CD4-positive, alpha-beta T cell treated with Interleukin-15 for 4 hours (primary cell): Measurements from ENCODE around the gene PTPRN2.
"Not testable (repeated sequence)": the region's sequence is repeated elsewhere in the genome, so short reads cannot be mapped to it uniquely, and the experiment has no call there.

Experiments
- DNase-seq: peaks from one replicate; pipeline ENCODE4 v3.0.0-alpha.2; 2020; ENCODE audit warnings: low spot score

PTPRN2 gene

DNA sequence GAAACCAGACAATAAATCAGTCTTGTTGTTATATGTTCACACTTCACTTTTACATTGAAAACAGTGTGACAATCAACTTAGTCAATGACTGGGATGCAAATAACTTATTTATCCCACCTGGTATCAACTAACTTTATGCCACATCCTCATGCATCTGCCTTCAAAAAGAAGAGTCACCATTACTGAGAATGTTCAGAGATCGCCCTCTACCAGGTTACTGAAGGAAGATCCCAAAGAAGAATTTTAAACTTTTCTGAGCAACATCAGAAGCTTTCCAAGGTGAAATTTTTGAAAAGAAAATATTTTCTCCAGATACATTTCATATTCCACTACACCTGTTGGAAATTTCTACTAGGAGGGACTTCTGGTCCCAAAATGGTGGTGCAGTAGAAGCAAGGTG, 359.5 kb downstream of the PTPRN2 start:
- no peak for DNase-seq

DNA sequence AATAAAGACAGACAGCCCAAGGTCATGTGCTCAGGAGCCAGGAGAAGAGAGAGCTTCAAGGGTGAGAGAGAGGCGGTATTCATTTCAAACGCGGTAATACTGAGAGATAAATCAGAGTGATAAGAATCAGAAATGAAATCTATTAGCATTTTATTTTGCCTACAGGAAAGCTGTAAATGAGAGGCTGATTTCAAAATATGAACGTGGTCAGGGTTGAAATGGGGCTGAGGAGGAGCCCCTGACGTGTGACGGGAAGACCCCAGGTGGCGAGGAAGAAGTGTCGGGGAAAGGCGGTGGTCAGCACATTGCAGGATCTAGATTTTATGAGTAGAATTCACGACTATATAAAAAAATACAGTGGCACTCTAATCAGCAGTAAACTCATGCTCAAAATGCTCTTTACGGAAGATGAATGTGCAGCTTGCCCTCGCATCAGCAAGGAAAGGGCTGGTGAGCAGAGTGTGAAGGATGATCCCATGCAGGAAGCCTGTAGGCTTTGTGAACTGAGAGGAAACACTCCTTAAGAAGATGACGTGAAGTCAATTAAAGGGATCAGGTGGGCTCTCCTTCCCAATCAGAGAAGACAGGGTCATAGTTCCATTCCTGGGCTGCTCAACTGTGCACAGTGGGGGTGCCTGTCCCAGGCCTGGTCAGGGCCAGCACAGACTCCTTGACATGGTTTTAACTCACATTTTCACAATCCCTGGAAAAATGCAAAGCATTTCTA, 360.2 kb downstream of the PTPRN2 start:
- DNase-seq: no peak

DNA sequence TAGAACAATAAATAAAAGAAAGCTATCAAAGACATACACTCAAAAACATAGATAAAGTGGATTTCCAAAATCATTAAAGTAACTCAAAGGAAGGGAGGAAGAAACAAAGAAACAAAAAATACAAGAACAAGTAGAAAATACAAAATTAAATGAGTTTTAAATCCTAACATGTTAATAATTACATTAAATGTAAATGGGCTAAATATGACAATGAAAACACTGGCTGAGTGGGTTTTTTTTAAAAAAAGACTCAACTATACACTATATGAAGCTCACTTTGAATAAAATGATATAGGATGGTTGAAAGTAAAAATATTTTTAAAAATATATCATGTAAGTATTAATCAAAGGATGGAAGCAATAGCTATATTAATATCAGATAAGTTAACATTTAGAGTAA, 371.4 kb downstream of the PTPRN2 start:
- DNase-seq: no peak

DNA sequence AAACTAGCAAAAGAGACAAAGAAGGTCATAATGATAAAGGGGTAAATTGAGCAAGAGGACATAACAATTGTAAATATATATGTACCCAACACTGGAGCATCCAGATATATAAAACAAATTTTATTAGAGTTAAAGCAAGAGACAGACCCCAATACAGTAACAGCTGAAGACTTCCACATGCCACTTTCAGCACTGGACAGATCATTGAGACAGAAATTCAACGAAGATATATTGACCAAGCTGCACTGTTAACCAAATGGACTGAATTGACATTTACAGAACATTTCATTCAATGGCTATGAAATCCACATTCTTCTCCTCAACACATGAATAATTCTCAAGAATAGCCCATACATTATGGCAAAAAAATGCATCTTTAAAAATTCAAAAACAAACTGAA, 378.2 kb downstream of the PTPRN2 start:
- no peak for DNase-seq

DNA sequence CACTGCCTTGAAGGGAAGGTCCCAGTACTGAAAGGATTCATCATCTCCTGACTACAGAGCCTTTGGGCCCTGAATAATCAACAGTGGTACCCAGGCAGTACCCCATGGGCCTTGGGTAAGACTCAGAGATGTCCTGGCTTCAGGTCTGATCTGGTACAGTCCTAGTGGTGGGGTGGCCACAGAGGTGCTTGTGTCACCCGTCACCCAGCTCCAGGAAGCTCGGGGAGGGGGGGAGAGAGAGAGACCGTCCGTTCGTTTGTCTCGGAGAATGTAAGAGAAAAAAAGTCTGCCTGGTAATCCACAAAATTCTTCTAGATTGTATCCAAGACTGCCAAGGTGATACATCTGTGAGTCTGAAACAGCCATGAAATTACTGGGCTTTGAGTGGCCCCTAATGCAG, 381.3 kb downstream of the PTPRN2 start:
- DNase-seq: no peak

DNA sequence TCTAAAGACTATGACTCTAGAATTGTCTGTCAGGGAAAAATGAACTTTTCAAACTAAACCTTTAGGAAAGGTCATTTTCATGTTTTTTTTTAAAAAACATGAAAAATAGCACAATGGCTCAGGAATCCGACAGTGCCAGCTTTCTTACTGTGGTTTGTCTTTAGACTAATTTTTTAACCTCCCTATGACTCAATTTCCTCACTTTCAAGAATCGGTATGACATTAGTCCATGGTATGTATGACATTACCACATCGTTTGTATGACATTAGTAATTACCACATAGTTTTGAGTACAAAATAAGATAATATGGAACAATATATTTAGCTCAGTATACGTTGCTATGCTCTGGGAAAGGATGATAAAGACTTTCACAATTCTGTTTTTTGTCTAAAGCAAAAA, 383.2 kb downstream of the PTPRN2 start:
- no peak for DNase-seq

DNA sequence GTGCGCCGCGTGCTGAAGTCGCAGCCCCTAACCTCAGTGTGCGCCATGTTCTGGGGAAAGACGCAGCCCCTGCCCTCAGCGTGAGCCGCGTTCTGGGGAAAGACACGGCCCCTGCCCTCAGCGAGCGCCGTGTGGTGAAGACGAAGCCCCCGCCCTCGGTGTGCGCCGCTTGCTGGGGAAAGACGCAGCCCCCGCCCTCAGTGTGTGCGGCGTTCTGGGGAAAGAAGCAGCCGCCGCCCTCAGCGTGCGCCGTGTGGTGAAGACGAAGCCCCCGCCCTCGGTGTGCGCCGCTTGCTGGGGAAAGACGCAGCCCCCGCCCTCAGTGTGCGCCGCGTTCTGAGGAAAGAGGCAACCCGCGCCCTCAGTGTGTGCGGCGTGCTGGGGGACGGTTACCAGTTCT, 383.7 kb downstream of the PTPRN2 start:
- DNase-seq: not testable (repeated sequence)

DNA sequence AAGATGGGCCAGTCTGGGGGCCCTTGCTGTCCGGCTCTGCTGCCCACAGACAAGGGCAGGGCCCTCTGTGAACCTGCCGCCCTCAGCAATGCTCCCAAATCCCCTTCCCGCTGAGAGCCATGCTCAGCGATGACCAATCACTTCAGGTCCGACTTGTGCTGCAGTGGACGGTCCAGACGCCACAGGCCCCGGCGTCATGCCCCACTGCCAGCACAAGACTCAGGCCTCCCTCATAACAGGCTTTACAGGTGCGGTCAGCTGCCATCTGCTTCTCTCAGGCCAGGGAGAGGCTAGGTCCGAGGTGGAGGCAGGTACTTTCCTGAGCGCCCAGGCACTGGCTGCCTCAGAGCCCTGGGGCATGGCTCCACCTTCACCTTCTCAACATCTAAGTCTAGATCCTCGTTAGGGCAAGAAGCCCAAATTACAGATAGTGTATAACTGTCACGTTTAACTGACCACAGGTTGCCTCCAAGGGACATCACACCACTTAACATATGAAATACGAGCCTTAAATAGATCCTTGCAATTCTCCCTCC, 393.2 kb downstream of the PTPRN2 start:
- no peak for DNase-seq

DNA sequence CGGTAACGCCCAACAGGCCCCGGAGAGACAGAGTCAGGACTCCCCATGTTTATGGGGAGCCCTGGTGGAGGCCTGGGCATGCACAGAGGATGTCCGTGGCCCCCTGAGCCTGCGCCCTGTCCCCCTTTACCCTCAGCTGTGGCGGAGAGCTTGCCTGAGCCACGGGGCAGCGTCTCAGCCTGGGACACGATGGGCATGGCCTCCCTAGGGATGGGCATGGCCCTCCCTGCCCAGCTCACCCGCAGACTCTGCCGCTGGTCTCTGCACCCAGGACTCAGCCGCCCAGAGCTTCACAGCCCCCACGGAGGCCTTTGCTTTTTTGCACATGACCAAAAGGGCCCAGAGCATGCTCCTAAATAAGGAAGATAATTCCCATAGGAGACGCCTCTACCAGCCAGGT, 394.2 kb downstream of the PTPRN2 start:
- DNase-seq: no peak

DNA sequence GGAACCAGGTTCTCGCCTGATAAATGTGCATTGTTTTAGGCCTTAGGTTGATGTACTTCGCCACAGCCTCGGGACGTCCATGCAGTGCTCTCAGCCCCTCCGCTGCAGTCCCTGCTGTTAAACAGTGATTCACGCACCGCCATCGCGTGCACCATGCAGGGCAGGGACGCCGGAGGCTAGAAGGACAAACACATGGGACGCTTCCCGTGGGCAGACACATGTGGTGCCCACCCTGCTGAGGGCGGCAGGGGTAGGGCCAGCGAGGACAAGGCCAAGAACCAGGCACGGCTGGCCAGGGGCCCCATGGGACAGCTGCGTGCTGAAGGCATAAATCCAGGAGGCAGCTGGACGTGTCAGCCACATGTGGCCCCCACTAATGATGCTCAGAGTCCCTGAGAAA, 394.7 kb downstream of the PTPRN2 start:
- DNase-seq: no peak

DNA sequence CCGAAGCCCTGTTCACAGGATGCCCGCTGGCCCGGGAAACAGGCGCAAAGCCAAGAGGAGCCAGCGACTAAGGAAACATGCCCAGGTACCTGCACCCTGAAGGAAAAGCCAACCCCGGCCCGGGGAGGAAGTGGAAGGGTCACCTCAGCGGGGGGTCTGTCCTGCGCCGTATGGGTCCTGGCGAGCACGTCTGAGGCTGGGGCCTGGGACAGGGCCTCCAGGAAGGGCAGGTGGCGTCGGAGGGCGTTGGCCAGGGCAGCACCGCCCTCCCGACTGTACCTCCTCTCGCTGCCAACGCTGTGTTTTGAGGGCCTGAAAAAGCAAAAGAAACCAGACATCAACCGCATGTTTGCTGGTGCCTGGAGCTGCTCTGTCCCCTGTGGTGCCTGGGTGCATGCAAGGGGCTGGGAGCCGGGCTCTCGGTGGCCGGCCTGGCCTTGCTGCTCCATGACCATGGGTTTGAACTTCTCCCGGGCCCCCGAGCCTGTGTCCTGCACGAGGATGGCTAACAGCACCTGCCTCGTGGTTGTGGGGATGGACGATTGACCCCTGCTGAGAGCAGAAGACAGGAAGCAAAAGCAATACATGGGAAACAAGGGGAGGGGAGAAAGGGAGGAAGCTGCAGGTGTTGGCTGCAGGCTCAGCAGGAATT, 395.3 kb downstream of the PTPRN2 start:
- DNase-seq: no peak

DNA sequence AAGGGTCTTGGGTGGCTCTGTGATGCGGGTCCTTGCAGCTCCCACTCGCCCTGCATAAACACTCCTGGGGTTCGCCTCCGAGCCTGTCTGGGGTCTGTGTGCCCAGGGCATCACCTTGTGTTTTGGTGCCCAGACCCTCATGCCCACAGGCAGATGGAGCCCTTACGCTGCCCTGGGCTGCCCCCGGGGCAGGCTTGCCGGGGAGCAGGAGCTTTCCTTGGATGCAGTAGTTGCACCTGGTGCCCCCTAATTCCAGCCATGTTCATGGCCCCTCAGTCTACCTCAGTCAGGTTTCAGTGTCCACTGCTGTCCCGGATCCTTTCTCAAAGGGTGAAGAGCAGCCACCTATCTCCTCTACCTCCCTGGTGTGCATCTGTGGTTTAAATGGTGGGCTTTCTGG, 396.0 kb downstream of the PTPRN2 start:
- DNase-seq: no peak

DNA sequence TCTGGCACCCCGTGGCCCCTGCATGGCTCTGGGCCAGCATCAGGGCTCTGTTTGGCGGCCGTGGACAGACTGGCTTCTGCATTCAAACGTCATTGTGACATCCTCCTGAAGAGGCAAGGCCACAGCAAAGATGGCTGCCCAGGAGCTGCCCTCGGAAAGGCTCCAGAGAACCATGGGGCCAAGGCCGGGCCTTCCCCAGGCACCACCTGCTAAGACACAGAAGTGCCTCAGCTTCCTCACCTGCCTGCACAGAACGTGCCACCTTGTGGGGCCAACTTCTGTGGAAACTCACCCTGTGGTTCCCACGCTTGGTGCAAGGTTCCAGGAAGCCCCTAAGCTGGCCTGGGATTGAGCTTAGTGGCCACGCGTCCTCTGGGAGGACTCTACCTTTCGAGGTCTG, 396.9 kb downstream of the PTPRN2 start:
- no peak for DNase-seq

DNA sequence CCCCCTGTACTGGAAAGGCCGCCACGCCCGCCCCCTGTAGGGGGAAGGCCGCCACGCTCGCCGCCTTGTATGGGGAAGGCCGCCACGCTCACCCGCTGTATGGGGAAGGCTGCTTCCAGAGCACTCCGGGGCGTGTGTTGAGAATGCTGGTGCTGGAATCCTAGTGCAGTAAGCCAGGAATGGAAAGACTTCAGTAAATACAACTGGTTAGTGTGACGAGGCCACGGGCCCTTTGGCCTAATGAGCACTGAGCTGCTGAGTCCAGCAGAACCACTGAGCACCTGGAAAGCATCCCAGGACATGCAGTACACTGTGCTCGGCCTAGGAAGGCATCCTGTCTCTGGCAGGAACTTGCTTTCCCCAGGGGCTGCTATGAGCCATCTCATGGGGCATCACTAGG, 398.9 kb downstream of the PTPRN2 start:
- no peak for DNase-seq

DNA sequence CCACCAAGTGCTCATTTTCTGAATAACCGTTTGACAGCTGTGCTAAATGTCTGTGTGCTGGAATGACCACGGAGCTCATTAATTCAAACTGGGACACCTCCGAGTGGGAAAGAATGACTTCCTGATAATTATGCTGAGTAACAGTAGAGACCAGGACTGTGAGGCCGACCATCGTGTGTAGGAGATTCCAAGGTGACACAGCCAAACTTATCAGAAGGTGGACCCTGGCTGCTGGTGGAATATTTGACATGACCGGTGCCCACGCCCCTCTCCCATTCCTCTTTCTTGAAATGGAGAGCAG, 400.0 kb downstream of the PTPRN2 start:
- no peak for DNase-seq

DNA sequence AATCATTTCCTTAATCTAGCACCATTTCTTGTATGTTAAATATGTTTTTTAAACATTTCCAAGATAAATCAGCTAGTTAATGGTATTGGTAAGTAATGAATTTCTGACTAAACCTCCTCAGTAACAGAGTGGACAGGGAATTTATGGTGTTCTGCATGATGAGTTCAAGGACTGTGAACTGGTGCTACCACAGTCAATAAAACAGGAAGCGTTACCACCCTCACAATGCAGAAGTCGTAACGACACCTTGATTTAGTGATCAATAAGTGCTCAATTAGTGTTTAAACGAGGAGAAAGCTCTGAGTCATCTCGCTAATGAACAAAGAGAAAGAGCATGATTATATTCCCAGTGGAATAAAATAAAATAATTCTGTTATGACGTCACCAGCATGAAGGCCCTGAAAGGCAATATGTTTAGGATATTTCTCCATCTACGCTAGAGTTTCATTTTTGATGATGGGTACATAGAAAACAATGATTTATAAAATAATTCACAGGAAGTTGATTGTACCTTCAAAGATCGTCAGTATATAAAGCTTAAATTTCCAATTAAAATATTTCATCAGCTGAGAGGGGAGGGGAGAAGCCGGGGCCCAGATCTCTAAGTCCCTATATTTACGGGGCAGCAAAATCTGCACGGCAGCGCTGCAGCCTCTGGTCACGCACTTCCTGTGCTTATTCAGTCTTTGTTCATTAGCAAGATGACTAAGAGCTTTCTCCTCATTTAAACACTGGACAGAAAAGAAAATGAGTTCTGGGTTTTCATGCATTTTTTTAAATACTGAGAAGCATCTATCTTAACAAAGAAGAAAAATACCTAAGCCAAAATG, 400.5 kb downstream of the PTPRN2 start:
- no peak for DNase-seq

DNA sequence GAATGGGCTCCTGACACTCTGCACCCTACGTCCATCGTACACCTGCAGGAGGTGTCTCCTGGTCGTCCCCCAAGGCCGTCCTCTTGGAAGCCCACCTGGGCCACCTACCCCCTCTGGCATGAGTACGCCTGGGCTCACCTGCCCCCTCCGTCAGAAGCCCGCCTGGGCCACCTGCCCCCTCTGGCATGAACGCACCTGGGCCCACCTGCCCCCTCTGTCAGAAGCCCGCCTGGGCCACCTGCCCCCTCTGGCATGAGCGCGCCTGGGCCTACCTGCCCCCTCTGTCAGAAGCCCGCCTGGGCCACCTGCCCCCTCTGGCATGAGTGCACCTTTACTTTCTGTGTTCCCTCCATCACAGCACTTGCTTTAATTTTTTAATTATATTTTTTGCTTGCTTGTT, 401.2 kb downstream of the PTPRN2 start:
- no peak for DNase-seq

DNA sequence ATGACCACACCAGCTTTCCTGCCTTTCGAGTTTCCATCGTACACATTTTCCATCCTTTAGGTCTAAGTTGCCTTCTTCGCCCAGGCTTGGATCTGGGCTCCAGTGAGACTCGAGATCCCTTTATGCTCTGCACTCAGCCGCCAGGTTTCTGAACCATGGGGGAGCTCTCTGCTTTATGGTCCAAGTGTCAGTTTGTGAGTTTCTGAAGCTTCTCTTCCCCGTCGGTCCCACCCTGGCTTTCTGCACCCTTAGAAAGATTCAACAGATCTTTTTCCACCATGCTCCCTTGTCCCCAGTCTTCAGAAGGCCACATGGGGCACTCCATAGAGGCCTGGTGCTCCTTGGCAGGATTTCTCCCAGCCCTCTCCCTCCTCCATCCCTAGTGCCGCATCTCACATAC, 402.0 kb downstream of the PTPRN2 start:
- DNase-seq: no peak

DNA sequence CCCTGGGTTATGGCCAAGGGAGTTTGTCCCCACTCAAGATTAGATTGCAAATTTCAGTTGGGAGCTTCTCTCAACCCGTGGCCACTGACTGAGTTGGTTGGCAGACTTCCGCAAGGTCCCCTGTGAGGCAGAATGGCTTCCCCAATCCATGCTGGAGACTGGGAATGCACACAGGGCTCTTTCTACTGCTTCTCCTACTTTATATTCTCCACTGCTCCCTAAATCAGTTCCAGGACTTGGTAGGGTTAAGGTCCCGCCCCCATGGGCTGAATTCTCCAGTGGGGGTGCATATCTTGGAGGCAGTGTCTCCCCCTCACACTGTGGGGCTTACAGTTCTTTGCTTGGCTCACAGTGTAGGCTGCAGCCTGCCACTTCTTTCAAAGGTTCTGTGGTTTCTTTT, 404.2 kb downstream of the PTPRN2 start:
- DNase-seq: no peak

DNA sequence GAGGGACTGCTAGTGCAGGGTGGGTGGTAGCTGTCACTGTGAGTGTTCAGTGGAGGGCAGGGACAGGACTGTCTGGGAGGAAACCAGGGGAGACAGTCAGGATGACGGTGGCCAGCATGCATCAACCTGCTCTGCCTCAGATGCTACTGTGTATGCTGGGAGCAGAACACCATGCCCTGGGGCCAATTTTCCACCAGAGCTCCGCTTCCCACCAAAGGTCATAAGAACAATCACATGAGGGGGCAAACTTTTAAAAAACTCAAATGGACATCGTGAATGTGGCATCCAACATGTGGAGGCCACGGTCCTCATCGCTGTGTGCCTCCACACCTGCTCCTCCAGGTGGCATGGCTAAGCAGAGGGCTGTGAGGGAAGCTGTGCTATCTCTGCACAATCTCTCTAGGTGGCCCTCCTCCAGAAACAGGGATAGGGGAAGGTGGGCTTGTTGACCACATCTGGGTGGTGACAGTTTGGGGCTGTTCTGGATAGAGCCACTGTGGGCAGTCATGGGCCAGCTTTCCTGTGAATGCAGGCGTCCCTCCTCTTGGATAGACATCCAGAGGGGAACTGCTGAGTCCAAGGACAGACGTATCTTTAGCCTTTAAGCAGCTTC, 411.0 kb downstream of the PTPRN2 start:
- DNase-seq: no peak

DNA sequence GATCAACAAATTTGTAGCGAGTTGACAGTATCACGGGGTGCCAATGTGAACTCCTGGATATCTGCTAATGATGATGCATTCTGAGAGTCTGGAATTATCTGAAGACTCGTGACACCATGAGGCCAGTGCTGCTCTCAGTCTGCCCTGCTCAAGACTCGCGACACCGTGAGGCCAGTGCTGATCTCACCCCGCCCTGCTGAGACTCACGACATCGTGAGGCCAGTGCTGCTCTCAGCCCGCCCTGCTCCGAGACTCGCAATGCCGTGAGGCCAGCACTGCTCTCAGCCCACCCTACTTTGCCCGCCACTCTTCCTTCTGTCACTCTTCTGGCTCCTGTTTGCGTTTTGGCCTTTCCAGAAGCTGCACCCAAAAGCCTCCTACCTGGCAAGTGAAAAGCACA, 411.8 kb downstream of the PTPRN2 start:
- DNase-seq: no peak

DNA sequence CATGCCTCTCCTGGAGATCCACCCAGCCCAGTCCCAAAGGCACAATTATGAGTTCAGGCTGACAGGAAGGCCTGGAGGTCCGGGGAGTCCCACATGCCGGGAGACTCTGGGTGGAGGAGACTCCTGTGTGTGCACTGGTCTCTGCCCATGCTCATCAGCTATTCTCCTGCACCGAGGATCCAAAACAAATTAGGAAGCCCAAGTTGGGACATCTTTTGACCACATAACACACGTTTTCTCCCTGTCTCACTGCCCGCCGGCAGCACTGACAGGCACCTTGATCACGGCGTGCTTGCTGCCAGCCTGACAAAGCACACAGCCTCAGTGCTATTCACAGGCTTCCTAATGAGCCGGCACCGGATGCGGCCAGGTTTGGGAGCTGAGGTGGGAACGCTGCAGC, 412.7 kb downstream of the PTPRN2 start:
- DNase-seq: no peak

DNA sequence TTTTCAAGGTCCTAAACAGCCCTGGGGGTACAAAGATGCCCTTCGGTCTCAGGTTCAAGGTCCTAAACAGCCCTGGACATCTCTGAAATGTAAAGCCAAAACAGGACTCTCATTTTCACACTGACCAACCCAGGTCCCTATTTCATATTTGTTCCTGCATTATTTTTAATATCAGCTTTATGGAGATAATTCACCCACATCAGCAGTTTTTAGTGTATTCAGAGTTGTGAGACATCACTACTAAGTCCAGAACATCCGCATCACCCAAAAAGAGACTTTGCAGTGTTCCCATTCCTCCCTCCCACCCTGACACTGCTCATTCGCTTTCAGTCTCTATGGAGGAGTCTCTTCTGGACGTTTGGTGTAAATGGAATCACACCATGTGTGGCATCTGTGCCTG, 420.2 kb downstream of the PTPRN2 start:
- DNase-seq: no peak
